Activated naive CD4-positive, alpha-beta T cell treated with anti-CD3 and anti-CD28 coated beads, Interleukin-2, amount 50 U/mL, for 72 hours (primary cell): ENCODE data around the gene CEMIP2. TPM values are rescaled to one million over a fixed set of nuclear protein-coding genes. Genes with fewer than 3 reads are reported as not detected.

Experiments used
- ATAC-seq, 2 donors: fragments of 150-1000 bp; cut with Tn5 transposase; 2 replicates each; pipeline ENCODE4 v1.10.0; 2021; ENCODE audit warnings: mild to moderate bottlenecking in 2 of 2, moderate library complexity in 2 of 2
- DNase-seq, 2 donors: peaks; one replicate each; pipeline ENCODE4 v3.0.0; 2021 to 2022; ENCODE audit warnings: low spot score in 2 of 2
- H3K27ac Mint-ChIP-seq, 2 donors: one replicate each; pipeline ENCODE4 v1.8.0; 2022; ENCODE audit warnings: mild to moderate bottlenecking in 2 of 2, mixed read lengths in 2 of 2
- H3K36me3 Mint-ChIP-seq, 2 donors: one replicate each; pipeline ENCODE4 v1.8.0; 2022; ENCODE audit warnings: mixed read lengths in 2 of 2
- H3K9me3 Mint-ChIP-seq, 2 donors: one replicate each; pipeline ENCODE4 v1.8.0; 2022; ENCODE audit warnings: mixed read lengths in 2 of 2
- total RNA-seq, 2 donors: library from RNA; stranded (reverse); gene quantifications; one replicate each; pipeline ENCODE4 v1.2.3, GENCODE V29; 2022

The CEMIP2 gene
- total RNA-seq, 2 donors from 2014 or later: 48.8 to 66.5 TPM

DNA sequence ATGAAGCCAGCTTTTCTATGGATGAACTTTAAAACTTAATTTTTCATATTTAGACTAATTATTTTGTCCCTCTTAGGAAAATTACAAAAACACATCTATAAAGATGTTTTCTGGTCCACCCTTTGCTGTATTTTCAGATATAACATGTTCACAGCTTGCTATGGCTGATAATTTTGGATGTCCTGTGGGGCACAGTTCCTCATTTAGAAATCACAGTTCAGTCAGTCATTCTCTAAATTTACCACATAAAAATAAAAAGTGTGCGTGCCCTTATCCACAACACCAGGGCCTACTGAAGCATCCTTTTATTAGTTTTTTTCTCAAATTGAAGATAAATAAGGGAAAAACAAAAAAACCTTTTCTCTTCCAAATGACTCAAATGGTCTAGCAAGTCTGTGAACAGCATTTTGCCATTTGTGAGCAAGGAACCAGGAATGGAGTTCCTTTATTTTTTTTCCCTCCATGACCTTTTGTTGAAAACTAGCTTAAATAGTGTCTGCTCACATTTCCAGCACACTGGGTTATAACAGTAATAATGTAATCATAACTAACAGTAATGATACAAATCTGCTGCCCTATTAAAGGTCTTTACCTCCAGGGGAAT lies 87.1 kb downstream of the CEMIP2 start:
- H3K9me3 Mint-ChIP-seq: no peaks in the 10 kb centered on the region
- ATAC-seq (no peak), DNase-seq (no peak)
- H3K27ac Mint-ChIP-seq: peak overlapping the region in 1 of 2 donors; percentile 67
- peaks cover 13 to 25% of the 10 kb centered on the region in 2 donors for H3K36me3 Mint-ChIP-seq

DNA sequence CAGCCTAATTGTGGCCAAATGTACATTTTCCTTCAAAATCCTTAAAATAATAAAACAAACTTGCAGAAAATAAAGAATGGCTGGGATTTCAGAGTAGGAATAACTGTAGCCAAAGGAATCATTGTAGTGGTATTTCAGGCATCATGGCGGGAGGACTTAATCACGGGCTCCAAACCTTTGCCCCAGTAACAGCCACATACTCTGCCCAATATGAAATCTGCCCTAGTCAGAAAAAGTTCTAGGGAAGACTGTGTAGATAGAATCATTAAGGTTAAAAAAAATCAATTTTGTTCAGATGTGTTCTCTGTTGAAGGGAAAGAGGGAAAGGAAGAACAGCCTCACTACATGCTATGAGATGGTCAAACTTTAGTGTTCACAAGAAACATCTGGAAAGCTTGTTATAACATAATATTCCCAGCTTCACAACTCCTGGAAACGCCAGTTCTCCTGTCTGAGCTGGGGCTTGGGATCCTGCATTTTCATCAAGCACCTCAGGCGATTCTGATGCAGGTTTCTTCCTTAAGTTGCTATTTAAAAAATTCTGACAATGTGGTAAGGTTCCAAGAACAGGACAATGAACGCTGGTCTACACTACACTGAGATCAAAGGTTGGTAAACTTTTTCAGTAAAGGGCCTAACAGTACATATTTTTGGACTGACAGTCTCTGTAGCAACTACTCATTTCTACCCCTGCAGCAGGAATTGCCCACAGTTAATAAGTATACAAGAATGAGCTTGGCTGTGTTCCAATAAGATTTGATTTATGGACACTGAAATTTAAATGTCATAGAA lies 87.9 kb downstream of the CEMIP2 start:
- DNase-seq: no peak
- H3K9me3 Mint-ChIP-seq: no peaks in the 10 kb centered on the region
- peaks cover 9 to 17% of the 10 kb centered on the region in 2 donors for H3K36me3 Mint-ChIP-seq
- H3K27ac Mint-ChIP-seq: no peak overlapping the region
- no peak for ATAC-seq

DNA sequence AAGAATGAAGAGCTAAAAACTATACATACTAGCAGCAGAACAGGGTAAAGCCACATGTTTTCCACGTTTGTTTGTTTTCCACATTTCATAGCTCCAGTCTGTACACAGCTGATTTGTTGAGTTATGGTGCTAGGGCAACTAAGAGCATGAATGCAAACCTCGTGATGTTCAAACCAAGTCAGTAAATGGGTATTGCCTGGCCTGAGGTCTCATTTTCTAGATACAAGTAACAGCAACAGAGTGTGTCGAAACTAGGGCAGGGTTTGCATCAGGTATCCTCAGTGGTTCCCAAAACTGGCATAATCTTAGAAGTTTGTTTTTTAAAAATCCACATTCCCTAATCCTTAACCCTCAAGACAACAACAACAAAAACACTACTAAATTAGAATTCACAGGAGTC lies 89.3 kb downstream of the CEMIP2 start:
- ATAC-seq: no peak

DNA sequence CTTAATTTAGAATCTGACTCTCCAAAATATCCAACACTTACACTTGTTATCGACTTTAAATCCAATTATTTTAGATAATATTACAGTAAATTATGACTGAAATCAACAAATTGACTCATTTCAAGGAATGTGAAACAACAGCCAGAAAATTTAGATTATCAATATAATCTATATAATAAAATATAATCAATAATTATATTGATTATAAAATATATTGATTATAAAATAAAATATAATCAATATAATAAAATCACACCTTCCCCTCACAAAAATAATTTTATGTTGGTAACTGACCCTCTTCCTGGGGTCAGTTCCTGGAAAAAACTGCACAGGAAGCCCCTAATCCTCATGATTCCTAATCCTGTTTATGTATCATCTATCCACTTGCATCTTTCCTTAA lies 91.1 kb downstream of the CEMIP2 start:
- Mint-ChIP-seq H3K9me3 (no peaks in the 10 kb centered on the region), H3K27ac (peak overlapping the region in 1 of 2 donors; percentile 60), H3K36me3 (peaks cover 0 to 9% of the 10 kb centered on the region in 2 donors)
- no peak for DNase-seq
- no peak for ATAC-seq

More for the DNA sequence above, 89.3 kb downstream of the CEMIP2 start:
- no peak for DNase-seq
- H3K27ac Mint-ChIP-seq: peak overlapping the region in 1 of 2 donors; percentile 24
- H3K9me3 Mint-ChIP-seq: no peaks in the 10 kb centered on the region
- H3K36me3 Mint-ChIP-seq: peaks cover 5 to 9% of the 10 kb centered on the region in 2 donors

DNA sequence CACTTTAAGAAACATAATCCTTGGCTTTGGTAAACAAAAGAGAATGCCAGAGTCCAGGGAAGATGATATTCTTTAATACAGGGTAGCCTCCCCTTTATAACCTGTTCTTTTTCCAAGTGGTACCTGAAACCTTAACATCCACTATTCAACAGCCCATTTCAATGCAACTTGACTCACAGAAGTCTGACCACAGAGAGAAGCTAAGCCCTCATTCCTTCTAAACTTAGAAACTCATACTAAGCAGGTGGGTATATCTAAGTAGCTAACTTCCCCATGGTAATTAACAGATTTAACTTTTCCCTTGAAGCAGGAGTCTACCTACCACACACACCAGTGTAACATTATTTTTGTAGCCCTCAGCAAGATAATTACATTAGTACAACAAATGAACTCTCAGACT lies 91.9 kb downstream of the CEMIP2 start:
- no peaks in the 10 kb centered on the region for H3K9me3 Mint-ChIP-seq
- DNase-seq: no peak
- no peak for ATAC-seq
- no peak overlapping the region for H3K27ac Mint-ChIP-seq
- H3K36me3 Mint-ChIP-seq: peaks cover 0 to 9% of the 10 kb centered on the region in 2 donors

DNA sequence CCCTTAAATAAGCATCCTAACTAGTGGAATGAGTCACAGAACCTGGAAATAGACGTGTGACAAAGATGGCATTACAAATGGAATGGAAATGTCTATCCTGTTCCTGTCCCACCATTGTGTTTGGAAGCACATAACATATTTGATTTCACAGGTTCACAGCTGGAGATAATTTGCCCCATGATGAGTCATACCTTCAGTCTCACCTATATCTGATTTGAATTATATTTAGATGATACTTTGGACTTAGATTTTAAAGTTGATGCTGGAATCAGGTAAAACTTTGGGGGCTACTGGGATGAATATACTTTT lies 92.5 kb downstream of the CEMIP2 start:
- no peak for DNase-seq
- no peaks in the 10 kb centered on the region for H3K9me3 Mint-ChIP-seq
- ATAC-seq: no peak
- H3K36me3 Mint-ChIP-seq: peaks cover 0 to 9% of the 10 kb centered on the region in 2 donors
- no peak overlapping the region for H3K27ac Mint-ChIP-seq

DNA sequence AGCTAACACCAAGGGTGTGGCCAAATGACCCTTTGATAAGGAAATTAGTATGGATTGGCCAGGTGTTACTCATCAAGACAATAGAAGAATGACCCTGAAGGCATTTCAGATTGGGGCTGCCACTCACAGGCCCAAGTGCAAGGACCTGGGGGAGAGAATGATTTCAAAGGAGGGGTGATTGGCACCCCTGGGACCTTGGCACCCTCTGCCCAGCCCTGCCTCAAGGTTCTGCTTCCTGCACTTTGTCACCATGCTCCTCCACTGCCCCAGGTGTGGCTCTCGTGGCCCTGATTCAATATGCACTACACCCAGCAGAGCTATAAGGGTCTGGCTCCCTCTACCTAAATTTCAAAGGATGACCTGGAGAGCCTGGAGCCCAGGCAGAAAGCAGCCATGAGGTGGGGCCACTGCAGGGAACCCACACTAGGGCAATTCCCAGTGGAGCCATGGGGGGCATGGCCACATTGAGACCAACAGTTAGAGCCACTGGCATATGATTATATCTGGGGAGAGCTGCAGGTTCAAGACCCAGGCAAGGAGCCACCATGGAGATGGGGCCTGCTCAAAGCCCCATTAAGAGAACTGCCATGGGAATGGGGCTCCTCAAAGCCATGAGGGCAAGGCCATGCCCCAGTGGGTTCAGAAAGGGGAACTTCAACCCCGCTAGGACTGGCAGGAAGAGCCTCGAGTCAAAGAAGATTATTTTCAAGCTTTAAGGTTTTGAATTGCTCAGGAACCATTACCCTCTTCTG lies 93.0 kb downstream of the CEMIP2 start:
- ATAC-seq (no peak), DNase-seq (no peak)
- H3K9me3 Mint-ChIP-seq: no peaks in the 10 kb centered on the region
- no peak overlapping the region for H3K27ac Mint-ChIP-seq
- peaks cover 0 to 9% of the 10 kb centered on the region in 2 donors for H3K36me3 Mint-ChIP-seq

DNA sequence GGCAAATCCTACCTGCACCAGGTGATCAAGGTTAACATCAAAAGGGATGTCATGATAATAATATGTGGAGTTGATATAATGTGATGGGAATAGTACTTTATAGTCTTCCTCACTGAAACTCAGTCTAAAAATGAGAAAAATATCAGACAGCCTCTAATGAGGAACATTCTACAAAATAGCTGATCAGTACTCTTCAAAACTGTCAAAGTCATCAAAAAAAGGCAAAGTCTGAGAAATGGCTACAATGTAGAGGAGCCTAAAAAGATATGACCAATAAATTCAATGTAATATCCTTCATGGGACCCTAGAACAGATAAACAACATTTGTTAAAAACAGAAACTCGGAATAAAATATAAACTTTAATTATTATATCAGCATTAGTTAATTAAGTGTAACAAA lies 95.7 kb downstream of the CEMIP2 start:
- ATAC-seq (no peak), DNase-seq (no peak)
- Mint-ChIP-seq H3K9me3 (no peaks in the 10 kb centered on the region), H3K27ac (no peak overlapping the region), H3K36me3 (peaks cover 0 to 1% of the 10 kb centered on the region in 2 donors)

DNA sequence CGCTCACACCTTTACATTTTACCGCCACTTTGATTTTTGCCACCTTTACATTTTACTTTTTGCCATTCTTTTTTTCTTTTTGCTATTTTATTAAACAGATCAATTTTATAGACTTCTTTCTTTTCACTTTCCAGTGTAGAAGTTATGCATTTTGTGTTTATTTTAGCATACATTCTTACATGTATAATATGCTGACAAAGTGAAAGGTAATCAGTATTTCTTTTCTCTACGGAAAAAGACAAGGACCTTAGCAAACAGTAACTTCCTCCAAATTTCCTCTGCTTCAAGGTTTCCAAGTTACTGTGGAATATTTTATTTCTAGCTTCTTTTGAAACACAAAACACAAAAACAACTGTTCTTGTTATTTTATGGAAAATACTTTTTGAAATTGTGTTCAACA lies 97.0 kb downstream of the CEMIP2 start:
- no peaks in the 10 kb centered on the region for H3K36me3 Mint-ChIP-seq
- H3K9me3 Mint-ChIP-seq: no peaks in the 10 kb centered on the region
- DNase-seq (no peak), ATAC-seq (no peak)
- H3K27ac Mint-ChIP-seq: no peak overlapping the region

DNA sequence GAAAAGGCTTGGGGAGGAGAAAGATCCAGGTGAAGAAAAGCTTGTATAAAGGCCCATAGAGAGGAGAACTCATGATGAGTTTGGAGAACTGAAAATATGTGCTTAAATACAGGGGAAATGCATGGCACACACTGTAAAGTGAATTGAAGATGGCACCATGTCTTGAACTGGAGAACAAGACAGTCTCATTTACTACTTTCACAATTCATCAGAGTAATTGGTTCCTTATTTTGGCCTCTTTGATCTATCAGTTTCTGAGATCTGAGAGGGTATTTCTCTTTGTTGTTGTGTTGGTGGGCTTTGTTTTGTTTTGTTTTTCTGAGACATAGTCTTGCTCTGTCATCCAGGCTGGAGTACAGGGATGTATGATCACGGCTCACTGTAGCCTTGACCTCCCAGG lies 98.2 kb downstream of the CEMIP2 start:
- H3K36me3 Mint-ChIP-seq: no peaks in the 10 kb centered on the region
- H3K9me3 Mint-ChIP-seq: no peaks in the 10 kb centered on the region
- DNase-seq (no peak), ATAC-seq (no peak)
- H3K27ac Mint-ChIP-seq: no peak overlapping the region

DNA sequence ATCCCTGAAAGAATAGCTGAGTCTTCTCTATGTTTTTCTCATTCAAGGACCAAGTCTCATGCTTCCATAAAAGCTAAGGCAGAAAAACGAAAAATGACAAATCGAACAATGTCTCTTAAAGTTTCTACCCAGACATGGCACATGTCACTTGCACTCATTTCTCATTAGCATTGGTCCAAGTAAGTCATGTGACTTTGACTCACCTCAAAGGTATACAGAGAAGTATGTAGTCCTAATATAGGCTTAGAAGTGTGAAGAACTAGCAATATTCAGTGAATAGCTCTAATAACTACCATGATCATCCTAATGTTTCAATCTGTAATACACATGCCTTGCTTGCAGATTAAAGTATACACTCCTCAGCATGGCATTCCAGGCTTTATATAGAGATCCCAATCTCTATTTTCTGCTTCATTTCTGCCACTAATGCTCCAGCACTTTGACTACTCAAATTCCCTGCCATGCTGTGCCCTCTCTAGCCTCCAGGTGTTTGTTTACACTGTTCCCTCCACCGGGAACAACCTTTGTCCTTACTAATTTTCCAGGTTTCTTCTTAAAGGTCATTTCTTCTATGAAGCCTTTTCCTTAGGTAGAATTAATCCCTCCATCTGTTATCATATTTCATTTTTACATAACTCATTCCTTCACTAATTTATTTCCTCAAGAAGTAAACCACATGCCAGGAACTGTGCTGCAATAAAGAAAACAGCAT lies 98.9 kb downstream of the CEMIP2 start:
- ATAC-seq (no peak), DNase-seq (no peak)
- H3K9me3 Mint-ChIP-seq: no peaks in the 10 kb centered on the region
- no peak overlapping the region for H3K27ac Mint-ChIP-seq
- H3K36me3 Mint-ChIP-seq: no peaks in the 10 kb centered on the region

DNA sequence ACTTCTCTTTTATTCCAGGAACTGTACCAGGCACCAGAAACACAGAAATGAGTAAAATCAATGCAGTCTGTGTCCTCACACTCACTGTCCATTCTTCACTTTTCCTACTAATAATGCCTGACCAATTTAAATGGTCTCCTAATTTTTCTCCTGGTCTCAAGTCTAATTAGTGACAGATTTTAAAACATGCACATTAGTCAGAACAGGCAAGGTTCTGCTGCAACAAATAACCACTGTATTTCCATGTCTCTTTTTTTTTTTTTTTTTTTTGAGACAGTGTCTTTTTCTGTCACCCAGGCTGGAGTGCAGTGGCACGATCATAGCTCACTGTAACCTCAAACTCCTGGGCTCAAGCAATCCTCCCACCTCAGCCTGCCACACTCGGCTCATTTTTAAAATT lies 99.6 kb downstream of the CEMIP2 start:
- H3K9me3 Mint-ChIP-seq: no peaks in the 10 kb centered on the region
- no peaks in the 10 kb centered on the region for H3K36me3 Mint-ChIP-seq
- ATAC-seq (no peak), DNase-seq (no peak)
- no peak overlapping the region for H3K27ac Mint-ChIP-seq

DNA sequence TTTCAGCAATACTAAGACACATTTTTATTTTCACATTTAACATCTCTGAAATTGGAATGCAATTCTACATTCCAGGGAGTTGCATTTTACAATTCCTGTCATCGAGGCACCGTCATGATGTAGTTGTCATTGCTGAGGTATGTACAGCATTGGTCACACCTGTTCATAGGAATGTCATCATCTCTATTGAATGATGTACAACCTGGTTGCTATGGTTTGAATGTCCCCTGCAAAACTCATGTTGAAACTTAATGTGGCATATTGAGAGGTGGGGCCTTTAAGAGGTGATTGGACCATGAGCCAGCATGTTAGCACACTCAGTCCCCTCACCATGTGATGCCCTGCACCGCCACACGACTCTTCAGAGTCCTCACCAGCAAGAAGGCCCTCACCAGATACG lies 103.1 kb downstream of the CEMIP2 start:
- Mint-ChIP-seq H3K27ac (no peak overlapping the region), H3K9me3 (no peaks in the 10 kb centered on the region)
- ATAC-seq: no peak

DNA sequence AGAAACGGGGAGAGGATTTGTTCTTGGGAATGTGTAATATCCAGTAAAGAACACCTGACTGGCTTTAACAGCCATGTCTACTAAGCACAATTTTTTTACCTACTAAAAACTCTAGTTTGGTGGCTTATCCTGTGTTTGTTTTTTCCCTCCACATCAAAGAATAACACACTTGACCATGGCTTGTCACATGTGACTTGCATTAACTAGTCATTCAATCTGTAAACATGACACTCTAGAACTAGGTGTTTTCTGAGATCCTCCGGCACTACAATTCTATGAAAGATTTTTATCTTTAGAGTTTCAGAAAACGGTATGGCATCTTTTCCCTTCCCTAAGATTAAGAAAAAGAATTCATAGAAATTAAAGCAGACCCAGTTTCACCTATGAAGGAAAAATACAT lies 103.7 kb downstream of the CEMIP2 start:
- H3K27ac Mint-ChIP-seq: no peak overlapping the region
- no peaks in the 10 kb centered on the region for H3K36me3 Mint-ChIP-seq
- DNase-seq: no peak
- ATAC-seq: no peak
- no peaks in the 10 kb centered on the region for H3K9me3 Mint-ChIP-seq

More for the DNA sequence above, 103.1 kb downstream of the CEMIP2 start:
- H3K36me3 Mint-ChIP-seq: no peaks in the 10 kb centered on the region
- no peak for DNase-seq

DNA sequence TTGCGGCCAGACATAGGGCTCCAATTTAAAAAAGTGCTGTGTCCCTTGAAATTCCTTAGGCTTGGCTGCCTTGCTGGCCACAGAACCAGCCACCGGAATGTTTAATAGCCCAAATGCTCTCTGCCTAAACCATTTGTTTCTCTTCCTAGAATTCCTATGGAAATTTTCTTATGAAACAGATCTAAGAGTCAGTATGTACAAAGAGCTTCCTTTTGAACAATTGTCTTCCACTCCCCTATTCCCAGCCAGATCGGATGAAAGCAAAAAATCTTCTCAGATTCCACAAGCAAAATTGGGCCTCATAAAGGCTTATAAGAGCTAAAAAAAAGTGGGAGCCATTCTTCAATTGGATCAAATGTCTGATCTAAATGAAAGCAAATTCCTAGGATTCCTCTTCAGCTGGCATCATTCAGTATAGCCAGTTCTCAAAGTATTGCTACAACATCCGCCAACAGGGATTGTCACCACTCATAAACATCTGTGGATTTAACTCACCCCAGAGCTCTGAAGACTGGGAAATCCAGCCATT lies 104.3 kb downstream of the CEMIP2 start:
- H3K36me3 Mint-ChIP-seq: no peaks in the 10 kb centered on the region
- ATAC-seq: no peak
- no peaks in the 10 kb centered on the region for H3K9me3 Mint-ChIP-seq
- no peak overlapping the region for H3K27ac Mint-ChIP-seq
- DNase-seq: no peak

DNA sequence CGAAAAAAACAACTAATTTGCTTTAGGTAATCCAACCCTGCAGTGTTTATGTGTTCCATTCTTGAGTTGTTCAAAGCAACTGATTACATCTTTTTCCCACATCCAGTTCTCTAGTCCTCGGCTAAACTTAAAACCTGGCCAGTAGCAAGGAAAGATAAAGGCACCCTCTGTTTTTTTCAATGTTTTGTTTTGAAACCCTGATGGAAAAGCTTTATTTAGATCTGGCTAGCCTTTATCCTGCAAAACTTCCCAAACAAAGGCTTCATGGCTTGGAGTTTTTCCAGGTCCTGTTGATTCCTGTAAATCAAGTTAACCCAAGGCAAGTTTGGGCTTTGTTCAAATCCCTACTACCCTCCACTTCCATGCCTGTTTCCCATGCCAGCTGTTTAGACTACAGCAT lies 105.1 kb downstream of the CEMIP2 start:
- H3K9me3 Mint-ChIP-seq: peaks cover 0 to 2% of the 10 kb centered on the region in 2 donors
- no peak overlapping the region for H3K27ac Mint-ChIP-seq
- peaks cover 1 to 2% of the 10 kb centered on the region in 2 donors for H3K36me3 Mint-ChIP-seq
- ATAC-seq (no peak), DNase-seq (no peak)

DNA sequence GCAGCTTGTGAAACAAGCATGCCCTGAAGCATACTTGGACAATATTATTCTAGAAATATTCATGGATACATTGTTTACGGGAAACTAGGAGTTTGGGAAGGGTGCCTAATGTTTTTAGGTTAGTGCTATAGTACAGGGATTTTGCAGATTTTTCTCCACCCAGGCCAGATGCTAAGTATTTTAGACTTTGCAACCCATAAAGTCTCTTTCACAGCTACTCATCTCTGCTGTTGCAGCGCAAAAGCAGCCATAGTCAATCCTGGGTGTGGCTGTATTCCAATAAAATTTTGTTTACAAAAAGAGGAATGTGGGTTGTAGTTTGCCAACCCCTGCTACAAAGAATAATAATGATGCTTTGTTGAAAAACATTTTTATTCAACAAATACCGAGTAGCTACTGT lies 106.2 kb downstream of the CEMIP2 start:
- ATAC-seq (no peak), DNase-seq (no peak)
- peaks cover 9 to 13% of the 10 kb centered on the region in 2 donors for H3K36me3 Mint-ChIP-seq
- H3K9me3 Mint-ChIP-seq: peaks cover 6 to 13% of the 10 kb centered on the region in 2 donors
- no peak overlapping the region for H3K27ac Mint-ChIP-seq
